Fibroblast of pulmonary artery (primary cell): ENCODE results near the gene ADORA1.

Experiments
- DNase-seq: peaks from one replicate; pipeline ENCODE4 v3.0.0-alpha.2; 2010; ENCODE audit warnings: low read depth
- H3K4me3 ChIP-seq: replicated peaks from 2 replicates; pipeline ENCODE4 v1.5.1; 2011; ENCODE audit warnings: low read depth, mild to moderate bottlenecking, control low read depth, low read length, moderate library complexity
- CTCF ChIP-seq: IDR thresholded peaks from 2 replicates; pipeline ENCODE4 v1.5.1; 2011; ENCODE audit warnings: mild to moderate bottlenecking, control low read depth, low read length, inconsistent platforms; ENCODE audit errors: missing control alignments

The ADORA1 gene

DNA sequence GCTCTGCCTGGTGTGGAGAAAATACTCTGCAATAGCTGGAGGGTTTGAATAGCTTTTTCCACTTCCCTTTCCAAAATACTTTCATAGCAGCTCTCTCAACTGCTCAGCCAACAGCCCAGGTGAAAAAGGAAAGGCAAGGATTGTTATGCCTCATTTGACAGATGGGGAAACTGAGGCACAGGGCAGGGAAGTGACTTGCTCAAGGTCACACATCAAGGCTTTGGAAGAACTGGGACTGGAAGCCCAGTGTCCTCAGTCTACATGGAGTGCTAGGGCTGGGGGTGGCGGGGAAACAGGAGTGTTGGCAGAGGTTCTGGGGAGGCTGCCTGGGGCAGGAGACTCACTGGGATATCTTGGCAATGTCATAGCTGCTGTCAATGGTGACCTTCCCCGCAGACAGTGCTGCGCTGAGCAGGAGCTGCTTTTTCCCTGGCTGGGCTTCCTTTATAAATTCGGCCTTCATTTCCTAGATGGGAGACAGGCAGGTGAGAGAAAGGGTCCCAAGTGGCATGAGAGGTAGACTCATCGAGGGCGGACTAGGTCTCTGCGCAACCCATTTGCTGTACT, 54.9 kb downstream of the ADORA1 start:
- H3K4me3 ChIP-seq: no peak overlapping the region
- no peak for DNase-seq
- TF ChIP-seq CTCF: no peak

DNA sequence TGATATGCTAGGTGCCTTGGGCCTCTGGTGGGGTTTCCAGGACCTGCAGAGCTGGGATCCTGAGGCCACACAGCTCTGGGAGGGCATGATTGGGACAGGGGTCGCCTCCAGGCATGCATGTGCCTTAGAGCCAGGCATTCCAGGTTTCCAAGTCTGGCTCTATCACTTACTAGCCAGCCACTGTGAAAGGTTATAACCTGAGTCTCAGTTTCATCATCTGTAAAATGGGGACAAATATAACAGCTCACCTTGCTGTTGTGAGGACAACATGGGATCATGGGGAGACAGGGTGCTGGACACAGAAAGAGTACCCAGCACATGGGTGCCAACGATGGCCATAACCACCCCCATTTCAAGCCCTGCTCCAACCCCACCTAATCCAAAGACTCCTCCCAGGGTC, 56.3 kb downstream of the ADORA1 start:
- DNase-seq: no peak
- no peak overlapping the region for H3K4me3 ChIP-seq
- TF ChIP-seq CTCF: no peak

DNA sequence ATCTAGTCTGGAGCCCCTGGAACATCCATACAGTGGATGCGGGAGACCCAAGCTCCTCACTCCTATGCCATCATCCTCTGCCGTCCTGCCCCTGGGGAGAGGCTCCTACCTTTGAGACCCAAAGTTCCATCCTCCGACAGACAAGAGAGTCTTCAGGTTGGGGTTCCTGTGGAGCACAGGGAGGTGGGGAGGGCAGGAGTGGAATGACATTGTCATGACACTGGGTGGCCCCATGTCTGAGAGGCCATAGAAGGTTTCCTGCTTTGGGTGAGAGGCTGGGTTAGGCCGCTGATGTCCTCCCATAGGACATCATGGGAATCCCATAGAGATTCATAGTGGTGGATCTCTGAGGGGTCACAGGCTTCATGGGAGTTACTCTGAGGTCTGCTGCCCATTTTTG, 56.9 kb downstream of the ADORA1 start:
- no peak for DNase-seq
- peak overlapping the region; percentile 3 for H3K4me3 ChIP-seq
- no peak for TF ChIP-seq CTCF

GRCh38 chr1:203185061-203185461, 57.5 kb downstream of the ADORA1 start:
- DNase-seq: no peak
- H3K4me3 ChIP-seq: peak overlapping the region; percentile 34
- no peak for TF ChIP-seq CTCF

DNA sequence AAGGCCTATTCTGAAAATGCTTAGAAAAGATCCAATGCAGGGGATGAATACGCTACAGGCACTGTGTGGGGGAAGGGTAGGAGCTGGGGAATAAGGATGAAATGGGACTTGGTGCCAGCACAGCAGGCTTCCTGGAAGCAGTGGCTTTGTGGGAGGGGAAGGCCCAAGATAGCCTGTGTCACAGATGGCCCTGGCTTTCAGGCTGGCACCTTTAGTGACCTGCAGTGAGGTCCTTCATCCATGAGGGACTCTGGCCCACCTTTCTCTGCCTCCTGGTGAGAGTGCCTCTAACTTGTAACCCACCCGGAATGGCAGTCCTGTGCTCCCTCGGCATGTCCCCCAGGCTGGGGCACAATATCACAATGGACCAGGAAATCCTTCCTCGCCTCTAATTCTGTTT, 58.1 kb downstream of the ADORA1 start:
- peak overlapping the region; percentile 34 for H3K4me3 ChIP-seq
- no peak for TF ChIP-seq CTCF
- DNase-seq: no peak

DNA sequence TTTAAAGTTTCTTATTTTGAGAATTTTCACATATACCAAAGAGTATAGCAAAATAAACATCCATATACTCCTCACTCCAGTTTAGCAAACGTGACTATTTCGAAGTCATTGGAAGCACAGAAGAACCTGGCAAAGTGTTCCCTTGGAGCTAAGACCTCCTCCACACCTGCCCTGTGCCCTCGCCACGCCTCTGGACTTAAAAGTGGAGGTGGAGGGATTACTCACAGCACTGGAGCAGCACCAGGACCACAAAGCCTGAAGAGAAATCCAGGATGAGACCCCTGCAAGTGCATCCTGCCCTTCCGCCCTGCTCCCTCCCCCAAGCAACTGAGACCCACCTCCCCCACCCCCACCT, 58.5 kb downstream of the ADORA1 start:
- peak overlapping the region; percentile 34 for H3K4me3 ChIP-seq
- DNase-seq: no peak
- no peak for TF ChIP-seq CTCF
